GM12801 (cell line): ENCODE measurements around the gene RPS6KB1.

Experiments
- TF ChIP-seq, protein P1 (sequence below): IDR thresholded peaks from one replicate; pipeline ENCODE4 v1.5.1; 2011; ENCODE audit warnings: control low read depth; ENCODE audit not compliant: insufficient read length; ENCODE audit errors: extremely low read depth

Gene RPS6KB1

DNA sequence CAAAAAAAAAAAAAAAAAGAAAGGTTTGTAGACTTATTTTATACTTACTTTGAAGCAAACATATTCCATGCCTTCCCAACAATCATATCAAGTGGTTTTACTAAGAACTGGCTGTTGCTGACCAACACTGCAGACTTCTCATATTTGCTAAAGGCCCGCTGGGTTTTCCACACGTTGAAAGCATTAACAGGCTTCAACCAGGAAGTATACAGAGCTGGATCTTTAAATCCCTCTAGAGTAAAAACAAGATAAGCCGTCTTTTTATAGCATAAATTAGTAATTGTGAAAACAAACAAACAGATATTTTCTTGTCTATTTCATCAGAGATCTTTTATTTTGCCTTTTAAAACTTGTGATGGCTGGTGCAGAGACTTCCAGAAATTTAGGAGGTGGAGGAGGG lies 29.3 kb upstream of the RPS6KB1 start:
- TF ChIP-seq, protein P1, sequence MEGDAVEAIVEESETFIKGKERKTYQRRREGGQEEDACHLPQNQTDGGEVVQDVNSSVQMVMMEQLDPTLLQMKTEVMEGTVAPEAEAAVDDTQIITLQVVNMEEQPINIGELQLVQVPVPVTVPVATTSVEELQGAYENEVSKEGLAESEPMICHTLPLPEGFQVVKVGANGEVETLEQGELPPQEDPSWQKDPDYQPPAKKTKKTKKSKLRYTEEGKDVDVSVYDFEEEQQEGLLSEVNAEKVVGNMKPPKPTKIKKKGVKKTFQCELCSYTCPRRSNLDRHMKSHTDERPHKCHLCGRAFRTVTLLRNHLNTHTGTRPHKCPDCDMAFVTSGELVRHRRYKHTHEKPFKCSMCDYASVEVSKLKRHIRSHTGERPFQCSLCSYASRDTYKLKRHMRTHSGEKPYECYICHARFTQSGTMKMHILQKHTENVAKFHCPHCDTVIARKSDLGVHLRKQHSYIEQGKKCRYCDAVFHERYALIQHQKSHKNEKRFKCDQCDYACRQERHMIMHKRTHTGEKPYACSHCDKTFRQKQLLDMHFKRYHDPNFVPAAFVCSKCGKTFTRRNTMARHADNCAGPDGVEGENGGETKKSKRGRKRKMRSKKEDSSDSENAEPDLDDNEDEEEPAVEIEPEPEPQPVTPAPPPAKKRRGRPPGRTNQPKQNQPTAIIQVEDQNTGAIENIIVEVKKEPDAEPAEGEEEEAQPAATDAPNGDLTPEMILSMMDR = no peak

GRCh38 chr17:59869941-59870218 lies 23.0 kb upstream of the RPS6KB1 start:
- TF ChIP-seq, protein P1 = no peak

DNA sequence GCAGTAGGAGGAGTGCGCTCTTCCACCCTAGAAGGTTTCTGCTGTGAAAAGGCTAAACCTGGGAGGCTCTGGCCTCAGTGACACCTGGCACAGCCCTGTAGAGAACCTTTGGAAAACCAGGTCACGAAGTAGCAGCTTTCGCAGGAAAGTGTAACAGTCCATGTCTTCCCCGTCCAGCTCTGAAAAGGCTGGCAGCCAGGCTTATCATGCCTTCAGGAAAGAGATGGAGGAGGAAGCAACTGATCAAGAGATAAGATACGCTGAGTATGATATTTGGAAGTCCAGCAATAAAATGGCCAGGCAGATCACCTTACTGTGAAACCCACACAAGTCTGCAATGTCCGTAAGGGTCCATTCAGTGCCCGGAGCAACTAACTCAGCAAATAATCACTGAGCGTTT lies 22.4 kb upstream of the RPS6KB1 start:
- TF ChIP-seq, protein P1 = no peak

GRCh38 chr17:59872351-59872750 lies 20.6 kb upstream of the RPS6KB1 start:
- TF ChIP-seq, protein P1 = no peak

DNA sequence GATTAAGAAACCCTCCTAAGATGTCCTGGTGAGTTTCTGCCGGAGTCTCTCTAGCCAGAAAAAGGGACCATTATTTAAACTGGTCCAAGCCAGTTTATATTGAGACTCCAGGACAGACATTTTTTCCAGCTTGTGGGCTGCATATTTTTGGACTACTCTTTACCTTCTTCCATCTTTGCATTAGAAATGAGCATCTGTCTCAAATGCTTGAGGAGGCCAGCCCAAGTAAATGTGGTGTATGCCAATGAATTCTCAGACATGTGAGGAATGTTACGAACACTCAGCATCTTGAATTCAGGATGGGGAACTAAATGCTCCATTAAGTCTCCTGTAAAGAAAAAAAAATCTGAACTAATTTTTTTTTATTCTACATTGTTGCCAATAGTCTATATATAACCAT lies 18.5 kb upstream of the RPS6KB1 start:
- TF ChIP-seq, protein P1 = no peak

GRCh38 chr17:59876107-59876506 lies 16.8 kb upstream of the RPS6KB1 start:
- TF ChIP-seq, protein P1 = no peak

- TF ChIP-seq, protein P1 = no peak
These were observed 15.0 kb upstream of the RPS6KB1 start for GRCh38 chr17:59877965-59878364.

GRCh38 chr17:59878624-59879023 lies 14.3 kb upstream of the RPS6KB1 start:
- TF ChIP-seq, protein P1 = no peak
